GM21367 (cell line): ENCODE data around the gene ZNF300.
A peak's percentile ranks its signal among the peaks of the same experiment; 100 is the strongest.
"Not testable (repeated sequence)": the region's sequence is repeated elsewhere in the genome, so short reads cannot be mapped to it uniquely, and the experiment has no call there.

ENCODE experiments used
- ATAC-seq: cut with Tn5 transposase; IDR thresholded peaks from one replicate; pipeline ENCODE4 v1.9.1; 2021; ENCODE audit not compliant: unreplicated experiment

ZNF300 gene

GRCh38 chr5:150904479-150905311, at the start of gene ZNF300:
ZNF300 (minus strand) TSS chr5:150904980; CDS start chr5:150903155, 1,825 bp downstream.
- ATAC-seq = peak; percentile 71

DNA sequence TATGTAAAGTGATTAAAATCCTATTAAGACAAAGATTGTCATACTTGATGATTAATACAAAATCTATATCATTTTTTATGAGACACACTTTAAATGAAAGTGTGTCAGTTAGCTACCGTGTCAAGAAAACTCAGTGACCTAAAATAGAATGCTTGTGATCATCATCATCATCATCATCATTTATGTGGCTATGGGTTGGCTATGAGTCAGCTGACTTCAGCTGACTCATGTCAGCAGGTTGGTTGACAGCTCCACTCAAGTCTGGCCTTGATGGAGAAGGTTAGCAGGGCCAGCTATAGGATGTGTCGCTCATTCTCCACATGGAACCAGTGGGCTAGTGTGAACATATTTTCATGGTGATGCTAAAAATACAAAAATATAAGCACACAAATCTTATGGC, 43.8 kb upstream of the ZNF300 start:
- ATAC-seq = no peak

DNA sequence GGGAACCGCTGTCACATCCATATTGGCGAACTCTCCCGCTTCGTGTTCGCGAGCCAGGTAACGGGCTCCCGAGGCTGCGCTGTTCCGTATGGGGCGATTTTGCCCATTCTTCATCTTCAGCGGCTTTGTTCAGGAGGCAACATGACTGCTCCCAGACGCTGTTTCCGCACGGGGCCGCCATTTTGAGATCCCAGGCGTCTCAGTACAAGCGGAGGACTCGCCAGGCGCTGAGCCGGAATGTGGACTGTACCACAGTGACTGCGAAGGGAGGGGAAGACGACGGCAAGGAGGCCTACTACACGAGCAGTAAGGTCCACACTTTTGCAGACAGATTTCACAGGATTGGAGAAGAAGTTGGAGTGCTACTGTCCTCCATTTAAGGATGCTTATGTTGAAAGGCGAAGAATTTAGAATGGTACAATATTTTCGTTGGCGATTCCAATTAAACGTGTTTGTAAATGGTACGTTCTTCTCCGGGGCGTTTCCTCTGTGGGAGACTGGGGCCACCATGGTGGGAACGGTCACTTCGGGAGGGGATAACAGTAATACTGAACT, 41.6 kb upstream of the ZNF300 start:
- ATAC-seq = no peak

GRCh38 chr5:150945947-150946346, 41.2 kb upstream of the ZNF300 start:
- no peak for ATAC-seq

DNA sequence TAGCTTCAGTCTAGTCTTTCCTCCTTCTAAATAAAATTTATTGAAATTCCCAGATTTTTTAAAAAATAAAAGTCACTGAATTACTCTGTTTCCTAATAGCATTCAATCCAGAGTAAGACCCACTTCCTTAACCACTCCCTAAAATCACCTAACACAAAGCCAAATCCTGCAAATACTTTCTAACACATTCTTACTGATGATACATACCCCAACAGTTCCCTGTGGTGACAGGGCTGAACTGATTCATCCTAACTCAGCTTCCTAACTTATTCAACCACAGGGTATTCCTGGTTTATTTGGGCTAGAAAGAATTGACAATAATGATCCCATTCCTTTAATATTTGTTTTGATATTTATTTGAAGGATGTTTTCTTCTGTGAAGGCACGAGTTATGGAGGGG, 40.7 kb upstream of the ZNF300 start:
- ATAC-seq = no peak

GRCh38 chr5:150931368-150931965, 26.7 kb upstream of the ZNF300 start:
- no peak for ATAC-seq

DNA sequence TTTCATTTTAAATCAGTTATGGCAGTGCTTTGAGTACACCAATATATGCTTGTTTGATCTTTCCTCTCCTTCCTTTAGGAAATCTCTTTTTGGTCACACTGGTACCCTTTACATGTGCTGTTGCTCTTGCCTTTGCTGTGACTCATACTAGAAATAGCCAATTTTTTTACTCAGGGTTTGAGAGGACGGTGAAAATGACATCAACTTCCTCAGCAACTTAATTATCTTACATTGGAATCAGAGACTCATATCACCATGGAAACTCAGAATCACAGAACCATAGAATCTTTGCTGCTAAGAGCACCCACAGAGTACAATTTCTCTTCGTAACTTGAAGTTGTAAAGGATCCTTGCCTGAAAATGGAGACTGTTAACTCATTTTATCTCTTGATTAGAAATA, 13.8 kb upstream of the ZNF300 start:
- ATAC-seq = no peak

DNA sequence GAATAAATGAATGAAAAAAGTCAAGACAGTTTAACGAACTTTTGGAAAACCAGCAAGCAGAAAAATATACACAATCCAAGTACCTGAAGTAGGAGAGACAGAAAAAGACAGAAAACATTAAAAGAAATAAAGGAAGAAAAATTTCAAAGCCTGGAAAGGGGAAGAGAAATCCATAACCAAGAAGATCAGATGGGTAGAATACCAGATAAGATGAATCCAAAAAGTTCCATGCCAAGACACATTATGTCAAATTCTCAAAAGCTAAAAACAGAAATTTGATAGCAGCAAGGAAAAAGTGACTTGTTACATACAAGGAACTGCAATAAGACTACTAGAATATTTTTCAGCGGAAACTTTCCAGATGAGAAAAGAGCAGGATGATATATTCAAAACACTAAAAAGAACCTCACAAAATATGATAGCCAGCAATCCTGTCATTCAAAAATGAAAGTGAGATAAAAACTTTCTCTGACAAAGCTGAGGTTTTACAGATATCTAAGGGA, 7.6 kb upstream of the ZNF300 start:
- ATAC-seq = no peak

DNA sequence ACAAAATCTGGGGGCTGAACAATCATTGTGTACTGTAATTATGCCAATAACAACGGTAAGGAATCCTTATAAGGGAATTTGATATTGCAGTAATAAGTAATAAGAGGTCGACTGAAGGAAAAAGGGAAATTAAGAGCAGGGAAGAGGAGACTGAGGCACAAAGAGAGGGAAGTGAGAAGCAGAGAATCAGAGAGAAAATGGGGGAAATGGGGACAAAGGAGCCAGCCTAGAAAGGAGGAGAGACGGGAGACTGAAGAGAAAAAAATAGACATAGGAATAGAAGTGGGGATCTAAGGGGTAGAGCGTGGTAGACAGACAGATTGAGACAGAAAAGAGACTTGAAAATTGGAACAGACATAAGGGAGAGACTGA, 518 bp upstream of the ZNF300 start:
- no peak for ATAC-seq

DNA sequence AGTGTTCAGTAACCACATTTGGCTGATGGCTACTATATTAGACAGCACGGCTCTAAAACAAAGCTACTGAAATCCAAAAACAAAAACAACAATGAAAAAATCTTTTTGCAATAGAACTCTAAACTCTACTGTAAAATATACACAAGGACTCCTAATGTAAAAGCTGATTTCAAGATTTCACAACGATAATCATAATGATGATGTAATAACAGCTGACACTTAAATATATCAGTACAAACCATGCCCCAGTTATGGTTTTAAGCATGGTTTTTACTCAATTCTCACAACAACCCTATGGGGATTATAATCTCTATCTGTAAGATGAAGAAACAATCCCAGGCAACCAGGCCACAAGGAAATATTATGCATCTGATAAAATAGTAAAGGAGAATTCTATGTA, 3.3 kb downstream of the ZNF300 start:
- no peak for ATAC-seq

GRCh38 chr5:150895431-150896428, 9.1 kb downstream of the ZNF300 start:
- no peak for ATAC-seq

GRCh38 chr5:150879358-150879757, 25.4 kb downstream of the ZNF300 start:
- ATAC-seq = no peak

DNA sequence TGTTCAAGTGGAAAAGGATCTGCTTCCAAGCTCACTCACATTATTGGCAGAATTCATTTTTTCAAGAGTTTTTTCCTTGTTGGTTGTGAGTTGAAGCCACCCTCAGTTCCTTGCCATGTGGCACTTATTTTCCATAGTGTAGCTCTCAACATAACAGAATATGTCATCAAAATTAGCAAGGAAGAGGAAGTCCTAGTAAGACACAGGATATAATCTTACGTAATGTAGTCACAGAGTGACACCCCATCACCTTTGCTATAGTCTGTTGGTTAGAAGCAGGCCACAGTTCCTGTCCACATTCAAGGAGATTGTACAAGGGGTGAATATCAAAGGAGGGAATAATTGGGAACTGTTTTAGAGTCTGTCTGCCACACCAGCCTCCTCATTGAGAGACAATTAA, 42.7 kb downstream of the ZNF300 start:
- ATAC-seq = no peak

GRCh38 chr5:150860246-150860821, 44.4 kb downstream of the ZNF300 start:
- ATAC-seq = no peak

- not testable (repeated sequence) for ATAC-seq
Measured at GRCh38 chr5:150856700-150857099, 48.1 kb downstream of the ZNF300 start.

DNA sequence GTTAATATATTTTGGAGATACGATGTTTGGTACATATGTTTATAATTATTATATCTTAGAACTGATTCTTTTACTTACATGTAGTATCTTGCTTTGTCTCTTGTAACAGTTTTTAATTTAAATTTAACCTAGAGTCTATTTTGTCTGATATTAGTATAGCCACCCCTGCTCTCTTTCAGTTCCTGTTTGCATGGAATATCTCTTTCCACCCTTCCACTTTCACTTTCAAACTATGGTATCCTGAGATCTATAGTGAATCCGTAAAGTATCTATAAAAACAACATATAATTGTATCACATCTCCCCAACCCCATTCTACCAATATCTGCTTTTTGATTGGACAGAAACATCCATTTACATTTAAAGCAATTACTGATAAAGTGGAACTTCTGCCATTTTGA, 51.2 kb downstream of the ZNF300 start:
- ATAC-seq = no peak

DNA sequence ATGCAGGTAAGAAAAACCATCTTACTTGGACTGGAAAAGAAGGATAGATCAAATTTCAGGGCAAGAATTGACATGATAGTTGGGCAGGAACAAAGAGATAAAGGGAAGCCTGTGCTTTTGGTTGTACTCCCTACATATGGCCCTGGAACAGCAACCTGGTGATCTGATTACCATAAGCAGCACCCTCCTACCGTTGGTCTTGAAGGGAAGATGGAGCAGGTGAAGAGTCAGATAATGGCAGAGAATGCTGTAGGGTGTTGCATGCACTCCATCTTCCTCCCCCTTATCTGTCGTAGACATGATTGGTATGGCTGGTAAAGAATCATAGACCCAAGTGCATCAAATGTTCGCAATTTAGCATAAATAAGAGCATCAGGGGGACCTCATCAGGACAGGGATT, 53.7 kb downstream of the ZNF300 start:
- no peak for ATAC-seq

- no peak for ATAC-seq
Measured at GRCh38 chr5:150848271-150848670, 56.5 kb downstream of the ZNF300 start.

DNA sequence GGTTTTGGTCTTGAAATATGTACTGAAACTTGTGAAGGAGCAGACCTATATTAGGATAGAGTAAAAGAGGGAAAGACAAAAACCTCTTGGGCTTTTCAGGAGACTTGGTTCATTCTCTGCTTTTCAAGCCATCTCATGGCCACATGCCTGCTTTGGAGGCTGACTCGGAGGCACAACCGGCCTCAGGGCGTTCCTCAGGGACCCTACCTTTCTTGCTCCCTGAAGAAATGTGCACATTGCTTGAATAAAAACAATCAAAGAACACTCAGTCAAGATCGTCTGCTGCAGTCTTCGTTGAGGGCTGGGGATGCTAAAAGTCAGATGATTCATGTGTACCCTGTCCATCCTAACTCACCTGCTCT, 57.5 kb downstream of the ZNF300 start:
- ATAC-seq = no peak

DNA sequence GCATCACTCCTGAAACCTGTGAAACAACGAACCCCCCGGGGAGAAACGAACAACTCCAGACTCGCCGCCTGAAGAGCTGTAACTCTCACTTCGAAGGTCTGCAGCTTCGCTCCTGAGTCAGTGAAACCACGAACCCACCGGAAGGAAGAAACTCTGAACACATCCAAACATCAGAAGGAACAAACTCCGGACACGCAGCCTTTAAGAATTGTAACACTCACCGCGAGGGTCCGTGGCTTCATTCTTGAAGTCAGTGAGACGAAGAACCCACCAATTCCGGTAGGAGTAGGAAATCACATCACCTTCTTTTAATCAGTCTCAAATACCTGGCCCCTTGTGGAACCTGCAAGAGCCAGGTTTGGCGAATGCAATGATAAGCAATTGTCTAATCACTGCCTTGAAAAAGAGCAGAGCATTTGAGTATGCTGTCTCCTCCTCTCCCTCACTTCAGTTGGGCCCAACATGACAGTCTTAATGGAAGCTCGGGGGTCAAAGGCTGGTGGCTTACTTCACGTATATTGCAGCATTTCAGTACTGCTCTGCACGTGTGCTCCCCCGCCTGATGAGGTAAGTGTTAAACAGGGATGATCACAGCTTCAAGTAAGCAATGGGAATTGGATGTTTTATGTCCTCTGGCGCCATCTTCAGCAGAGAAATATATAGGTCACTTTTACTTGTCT, 58.0 kb downstream of the ZNF300 start:
- peak; percentile 95 for ATAC-seq
